Urothelium cell line (cell line): ENCODE measurements around the gene DRD1.
"Not testable (repeated sequence)": the region's sequence is repeated elsewhere in the genome, so short reads cannot be mapped to it uniquely, and the experiment has no call there.

Experiments used
- DNase-seq: peaks from one replicate; pipeline ENCODE4 v3.0.0; 2011; ENCODE audit warnings: low spot score, mixed read lengths
- FAIRE-seq: peaks from 2 replicates; lab custom pipeline; 2011; peaks lifted over from hg19 to GRCh38; lab: Jason Lieb, UNC

DRD1 gene

DNA sequence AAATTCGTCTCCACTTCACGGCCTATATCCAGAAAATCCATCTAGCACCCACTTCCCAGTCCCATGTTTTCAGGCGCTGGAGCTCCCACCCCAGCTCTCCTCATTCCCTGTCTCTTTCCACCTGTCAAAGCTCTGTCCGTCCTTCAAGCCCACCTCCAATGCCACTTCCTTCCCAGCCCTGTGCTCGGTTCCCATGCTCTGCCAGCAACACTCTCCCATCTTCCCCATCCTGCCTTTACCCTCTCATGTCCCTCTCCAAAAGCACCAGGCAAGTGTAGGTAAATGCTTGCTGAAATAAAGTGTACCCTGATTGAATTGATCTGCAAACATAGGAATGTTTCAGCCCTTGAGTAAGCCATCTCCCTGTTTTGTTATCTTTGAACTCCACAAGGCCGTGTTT is 9.2 kb downstream of the DRD1 start:
- FAIRE-seq (no peak), DNase-seq (no peak)

DNA sequence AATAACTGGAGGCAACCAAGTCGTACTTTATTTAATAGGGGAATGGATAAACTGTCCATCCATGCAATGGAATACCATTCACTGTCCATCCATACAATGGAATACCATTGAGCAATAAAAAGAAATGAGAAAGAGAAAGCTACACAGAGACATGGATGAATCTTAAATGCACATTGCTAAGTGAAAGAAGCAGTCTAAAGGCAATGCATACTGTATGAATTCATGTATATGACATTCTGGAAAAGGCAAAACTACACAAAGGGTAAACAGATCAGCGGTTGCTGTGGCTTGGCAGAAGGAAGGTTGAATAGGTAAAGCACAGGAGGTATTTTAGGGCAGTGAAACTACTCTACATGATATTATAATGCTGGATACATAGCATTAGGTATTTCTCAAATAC is 16.2 kb downstream of the DRD1 start:
- DNase-seq (no peak), FAIRE-seq (no peak)

DNA sequence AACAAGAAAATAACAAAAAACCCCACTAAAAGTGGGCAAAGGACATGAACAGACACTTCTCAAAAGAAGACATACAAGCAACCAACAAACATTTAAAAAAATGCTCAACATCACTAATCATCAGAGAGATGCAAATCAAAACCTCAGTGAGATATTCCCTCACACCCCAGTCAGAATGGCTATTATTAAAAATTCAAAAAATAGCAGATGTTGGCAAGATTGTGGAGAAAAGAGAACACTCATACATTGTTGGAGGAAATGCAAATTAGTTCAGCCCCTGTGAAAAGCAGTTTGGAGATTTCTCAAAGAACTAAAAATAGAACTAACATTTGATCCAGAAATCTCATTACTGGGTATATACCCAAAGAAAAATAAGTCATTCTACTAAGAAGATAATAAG is 19.4 kb downstream of the DRD1 start:
- not testable (repeated sequence) for FAIRE-seq, DNase-seq

DNA sequence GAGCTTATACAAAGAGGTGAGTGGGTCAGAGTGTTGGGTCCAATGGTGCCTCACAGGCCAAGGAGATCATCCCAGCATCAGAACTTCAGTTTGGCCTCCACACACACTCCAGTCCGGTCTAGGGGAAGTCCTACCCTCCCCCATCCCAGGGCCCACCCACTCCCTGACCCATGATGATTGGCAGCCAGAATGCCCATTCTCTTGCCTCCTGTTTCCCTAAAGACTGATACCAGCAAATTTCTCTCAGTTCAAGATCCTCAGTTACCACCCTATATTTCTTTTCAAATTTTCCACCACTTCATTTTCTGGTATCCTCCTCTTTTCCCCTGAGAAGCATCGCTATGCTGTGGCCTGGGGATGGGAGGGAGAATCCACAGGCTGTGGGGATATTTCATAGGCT is 21.9 kb downstream of the DRD1 start:
- no peak for DNase-seq
- FAIRE-seq, result no peak

DNA sequence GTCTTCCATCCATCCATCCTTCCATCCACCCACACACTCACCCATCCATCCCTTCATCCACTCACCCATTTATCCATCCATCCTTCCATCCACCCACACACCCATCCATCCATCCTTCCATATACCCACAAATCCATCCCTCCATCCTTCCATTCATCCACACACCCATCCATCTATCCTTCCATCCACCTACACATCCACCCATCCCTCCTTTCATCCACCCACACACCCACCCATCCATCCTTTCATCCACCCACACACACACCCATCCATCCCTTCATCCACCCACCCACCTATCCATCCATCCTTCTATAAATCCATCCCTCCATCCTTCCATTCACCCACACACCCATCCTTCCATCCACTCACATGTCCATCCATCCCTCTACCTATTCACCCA is 23.6 kb downstream of the DRD1 start:
- DNase-seq (no peak), FAIRE-seq (no peak)

DNA sequence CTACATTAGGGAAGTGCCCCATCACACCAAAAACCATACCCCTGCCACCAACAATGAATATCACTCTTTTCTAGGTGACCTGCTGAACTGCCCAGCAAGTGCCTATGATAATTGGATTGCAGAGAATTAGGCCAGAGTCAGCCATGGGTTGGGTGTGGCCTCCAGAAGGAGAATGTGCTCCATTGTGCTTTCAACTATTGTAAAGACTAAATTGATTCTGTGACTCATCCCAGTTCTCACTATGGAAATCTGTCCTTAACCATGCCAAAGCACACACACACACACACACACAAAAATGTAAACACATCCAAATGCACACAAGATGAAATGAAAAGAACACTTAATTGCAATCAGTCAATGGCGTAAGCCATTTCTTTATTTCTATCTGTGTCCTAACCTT is 25.7 kb downstream of the DRD1 start:
- FAIRE-seq (no peak), DNase-seq (no peak)

DNA sequence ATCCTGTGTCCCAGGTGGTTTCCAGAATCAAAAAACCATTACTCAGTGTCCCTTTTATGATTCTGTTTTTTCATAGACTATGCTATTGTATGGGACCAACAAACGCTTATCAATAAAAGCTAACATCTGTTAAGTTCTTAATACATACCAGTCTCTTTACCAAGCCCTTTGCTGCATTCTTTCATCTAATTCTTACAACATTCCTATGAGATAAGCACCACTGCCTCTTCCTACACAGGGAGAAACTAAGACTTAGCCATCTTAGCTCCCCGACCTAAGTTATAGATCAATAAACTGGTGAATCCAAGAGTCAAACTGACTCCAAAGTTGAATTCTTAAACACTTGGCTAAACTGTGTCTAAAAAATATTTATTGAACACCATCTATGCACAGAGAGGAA is 26.6 kb downstream of the DRD1 start:
- DNase-seq, result no peak
- FAIRE-seq, result no peak

DNA sequence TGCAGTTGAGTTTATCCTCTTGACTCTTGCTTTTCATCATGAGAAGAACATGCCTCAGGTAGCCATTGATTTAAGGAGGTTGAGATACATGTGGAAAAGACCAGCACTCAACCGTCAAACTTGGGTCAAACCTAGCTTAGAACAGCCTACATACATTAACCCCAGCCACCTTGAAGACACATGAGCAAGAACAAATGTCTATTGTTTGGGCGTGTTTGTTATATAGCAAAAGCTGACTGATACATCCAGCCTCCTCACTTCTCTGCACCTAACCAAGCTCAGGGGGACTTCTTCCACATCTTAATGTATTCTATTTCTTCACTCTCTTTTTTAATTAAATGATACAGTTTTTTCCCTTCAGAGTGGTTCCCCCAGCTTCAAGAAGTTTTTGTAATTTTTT is 28.7 kb downstream of the DRD1 start:
- no peak for FAIRE-seq

DNA sequence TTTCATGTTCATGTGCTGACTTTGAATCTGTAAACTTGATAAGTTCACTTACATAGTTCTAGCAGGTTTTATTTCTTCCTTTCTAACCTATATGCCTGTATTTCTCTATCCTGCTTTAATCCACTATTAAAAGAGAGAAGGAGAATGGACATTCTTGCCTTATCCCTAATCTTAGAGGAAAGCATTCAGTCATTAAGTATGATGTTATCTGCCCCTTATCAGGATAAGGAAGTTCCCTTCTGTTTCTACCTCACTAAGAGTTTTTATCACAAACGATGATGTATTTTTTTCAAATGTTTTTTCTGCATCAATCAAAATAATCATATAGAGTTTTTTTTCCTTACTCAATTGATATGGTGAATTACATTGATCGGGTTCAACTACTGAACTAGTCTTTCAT is 33.1 kb downstream of the DRD1 start:
- DNase-seq, result no peak
- no peak for FAIRE-seq

More for the DNA sequence above, 28.7 kb downstream of the DRD1 start:
- no peak for DNase-seq

DNA sequence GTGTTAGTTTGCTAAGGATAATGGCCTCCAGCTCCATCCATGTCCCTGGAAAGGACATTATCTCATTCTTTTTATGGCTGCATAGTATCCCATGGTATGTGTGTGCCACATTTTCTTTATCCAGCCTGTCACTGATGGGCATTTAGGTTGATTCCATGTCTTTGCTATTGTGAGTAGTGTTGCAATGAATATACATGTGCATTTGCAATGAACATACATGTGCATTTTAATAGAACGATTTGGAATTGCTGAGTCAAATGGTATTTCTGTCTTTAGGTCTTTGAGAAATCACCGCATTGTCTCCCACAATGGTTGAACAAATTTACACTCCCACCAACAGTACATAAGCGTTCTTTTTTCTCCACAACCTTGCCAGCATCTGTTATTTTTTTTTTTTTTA is 37.7 kb downstream of the DRD1 start:
- FAIRE-seq (no peak), DNase-seq (no peak)

DNA sequence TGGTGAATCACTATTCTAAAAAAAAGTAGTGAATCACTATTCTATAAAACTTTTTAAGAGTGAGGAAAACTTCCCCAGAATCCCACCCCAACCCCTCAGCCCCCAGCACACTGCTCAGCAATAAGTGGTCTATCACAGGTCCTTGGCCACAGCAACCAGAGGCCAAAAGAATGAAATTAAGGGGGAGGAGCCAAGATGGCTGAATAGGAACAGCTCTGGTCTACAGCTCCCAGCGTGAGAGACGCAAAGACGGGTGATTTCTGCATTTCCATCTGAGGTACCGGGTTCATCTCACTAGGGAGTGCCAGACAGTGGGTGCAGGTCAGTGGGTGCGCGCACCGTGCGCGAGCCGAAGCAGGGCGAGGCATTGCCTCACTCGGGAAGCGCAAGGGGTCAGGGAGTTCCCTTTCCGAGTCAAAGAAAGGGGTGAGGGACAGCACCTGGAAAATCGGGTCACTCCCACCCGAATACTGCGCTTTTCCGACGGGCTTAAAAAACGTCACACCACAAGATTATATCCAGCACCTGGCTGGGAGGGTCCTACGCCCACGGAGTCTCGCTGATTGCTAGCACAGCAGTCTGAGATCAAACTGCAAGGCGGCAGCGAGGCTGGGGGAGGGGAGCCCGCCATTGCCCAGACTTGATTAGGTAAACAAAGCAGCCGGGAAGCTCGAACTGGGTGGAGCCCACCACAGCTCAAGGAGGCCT is 46.2 kb downstream of the DRD1 start:
- not testable (repeated sequence) for FAIRE-seq, DNase-seq

DNA sequence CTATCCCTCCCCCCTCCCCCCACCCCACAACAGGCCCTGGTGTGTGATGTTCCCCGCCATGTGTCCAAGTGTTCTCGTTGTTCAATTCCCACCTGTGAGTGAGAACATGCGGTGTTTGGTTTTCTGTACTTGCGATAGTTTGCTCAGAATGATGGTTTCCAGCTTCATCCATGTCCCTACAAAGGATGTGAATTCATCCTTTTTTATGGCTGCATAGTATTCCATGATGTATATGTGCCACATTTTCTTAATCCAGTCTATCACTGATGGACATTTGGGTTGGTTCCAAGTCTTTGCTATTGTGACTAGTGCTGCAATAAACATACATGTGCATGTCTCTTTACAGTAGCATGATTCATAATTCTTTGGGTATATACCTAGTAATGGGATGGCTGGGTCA is 48.6 kb downstream of the DRD1 start:
- DNase-seq, FAIRE-seq: not testable (repeated sequence)

DNA sequence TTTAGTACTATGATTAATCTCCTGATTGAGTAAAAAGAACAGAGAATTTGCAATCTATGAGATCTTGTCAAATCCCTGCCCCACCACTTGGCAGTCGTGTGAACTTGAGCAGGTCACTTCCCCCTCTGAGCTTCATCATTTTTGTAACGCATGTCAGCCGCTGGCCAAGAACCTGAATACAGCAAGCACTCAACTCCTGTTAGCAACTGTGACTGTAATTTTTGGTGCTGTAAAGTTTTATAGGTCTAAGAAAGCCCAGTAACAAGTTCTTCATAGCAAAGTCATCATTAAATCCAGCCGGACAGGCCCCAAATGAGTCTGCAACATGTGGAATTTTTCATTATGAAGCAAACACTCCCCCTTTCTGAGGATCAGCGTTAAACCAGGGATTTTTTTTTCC is 49.4 kb downstream of the DRD1 start:
- DNase-seq (no peak), FAIRE-seq (no peak)

DNA sequence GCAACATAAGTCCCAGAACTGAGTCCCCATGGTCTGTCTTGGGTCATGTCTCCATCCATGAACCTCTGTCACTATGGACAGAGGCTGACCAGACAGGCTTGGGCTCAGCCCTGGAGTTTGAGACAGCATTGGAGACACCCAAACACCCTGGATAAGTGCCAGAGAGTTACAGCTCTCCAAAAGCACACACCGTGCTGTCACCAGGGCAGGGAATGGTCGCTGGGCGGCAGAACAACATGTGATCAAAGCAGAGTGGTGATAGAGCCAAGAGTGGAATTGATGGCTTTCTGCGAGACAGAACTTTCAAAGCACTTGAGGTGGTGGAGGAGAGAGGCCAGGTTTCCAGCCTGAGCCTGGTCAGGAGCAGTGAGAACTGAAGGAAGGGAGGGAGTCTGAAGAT is 50.1 kb downstream of the DRD1 start:
- DNase-seq (no peak), FAIRE-seq (no peak)

DNA sequence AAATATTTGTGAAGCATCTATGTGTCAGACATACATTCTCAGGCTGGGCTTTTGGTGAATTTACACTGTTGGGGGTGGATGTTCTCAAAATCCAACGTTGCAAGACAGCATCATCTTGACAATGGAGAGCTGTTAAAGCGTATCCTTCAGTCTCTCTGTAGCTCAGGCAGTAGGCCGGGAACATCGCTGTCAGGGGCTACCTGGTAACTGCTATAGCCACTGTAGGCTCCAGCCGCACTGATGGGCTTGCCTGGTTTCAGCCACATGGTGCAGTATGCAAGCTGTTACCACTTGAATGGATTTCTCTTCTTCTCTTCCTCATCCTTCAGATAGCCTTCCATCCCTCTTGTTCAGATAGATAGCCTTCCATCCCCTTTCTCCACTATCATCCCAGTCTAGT is 51.7 kb downstream of the DRD1 start:
- FAIRE-seq (no peak), DNase-seq (no peak)

DNA sequence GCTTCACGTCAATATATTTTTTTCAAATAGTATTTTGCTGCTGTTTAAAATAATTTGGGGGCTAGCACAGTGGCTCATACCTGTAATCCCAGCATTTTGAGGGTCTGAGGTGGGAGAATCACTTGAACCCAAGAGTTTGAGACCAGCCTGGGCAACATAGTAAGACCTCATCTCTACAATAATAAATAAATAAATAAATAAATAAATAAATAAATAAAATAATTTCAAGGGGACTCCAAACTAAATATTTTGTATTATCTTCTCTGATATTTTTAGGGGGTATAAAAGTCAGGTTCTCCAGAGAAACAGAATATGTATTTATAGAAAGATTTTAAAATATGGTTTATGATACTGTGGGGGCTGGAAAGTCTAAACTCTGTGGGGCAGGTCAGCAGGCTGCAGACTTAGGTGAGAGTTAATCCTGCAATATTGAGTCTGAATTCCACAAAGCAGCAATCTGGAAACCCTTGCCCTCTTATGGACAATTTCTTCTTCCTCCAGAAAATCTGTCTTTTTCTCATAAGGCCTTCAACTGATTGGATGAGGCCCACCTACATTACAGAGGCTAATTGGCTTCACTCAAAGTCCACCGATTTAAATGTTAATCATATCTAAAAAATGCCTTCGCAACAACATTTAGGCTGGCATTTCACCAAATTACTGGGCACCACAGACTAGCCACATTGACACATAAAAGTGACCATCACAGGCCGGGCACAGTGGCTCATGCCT is 53.5 kb downstream of the DRD1 start:
- DNase-seq (no peak), FAIRE-seq (no peak)
